ENCODE results near the gene ANKRD13A. TPM values are rescaled to one million over a fixed set of nuclear protein-coding genes. Genes with fewer than 3 reads are reported as not detected.

The ANKRD13A gene
- total RNA-seq, 1 experiment from 2014 or later = 19.9 TPM

DNA sequence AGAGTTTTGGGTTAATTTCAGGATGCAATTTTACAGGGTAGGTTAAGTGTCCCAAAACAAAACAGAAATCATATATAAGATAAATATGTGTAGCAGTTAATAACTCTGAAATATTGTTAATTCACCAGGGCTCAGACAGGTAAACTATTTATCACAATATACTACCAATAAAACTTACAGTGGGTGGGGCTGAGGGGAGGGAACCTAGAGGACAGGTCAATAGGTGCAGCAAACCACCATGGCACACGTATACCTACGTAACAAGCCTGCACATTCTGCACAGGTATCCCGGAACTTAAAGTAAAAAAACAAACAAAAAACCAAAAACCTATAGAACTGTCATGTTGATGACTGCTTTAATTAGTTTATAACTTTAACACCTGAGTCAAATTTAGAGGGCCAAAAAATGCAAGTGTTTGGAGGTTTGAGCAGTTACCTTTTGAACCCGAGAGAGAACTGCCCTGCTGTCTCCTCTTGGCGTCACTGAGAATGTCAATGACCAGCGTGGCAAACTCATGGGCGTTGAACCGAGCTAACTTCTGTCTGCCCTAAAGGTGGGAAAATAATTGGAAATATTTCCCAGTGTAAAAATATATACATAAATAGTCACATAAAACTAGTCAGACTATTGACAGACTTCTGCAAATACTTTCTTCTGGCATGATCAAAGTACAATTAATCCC is 39.7 kb upstream of the ANKRD13A start (continued):
- TF ChIP-seq, protein P1, sequence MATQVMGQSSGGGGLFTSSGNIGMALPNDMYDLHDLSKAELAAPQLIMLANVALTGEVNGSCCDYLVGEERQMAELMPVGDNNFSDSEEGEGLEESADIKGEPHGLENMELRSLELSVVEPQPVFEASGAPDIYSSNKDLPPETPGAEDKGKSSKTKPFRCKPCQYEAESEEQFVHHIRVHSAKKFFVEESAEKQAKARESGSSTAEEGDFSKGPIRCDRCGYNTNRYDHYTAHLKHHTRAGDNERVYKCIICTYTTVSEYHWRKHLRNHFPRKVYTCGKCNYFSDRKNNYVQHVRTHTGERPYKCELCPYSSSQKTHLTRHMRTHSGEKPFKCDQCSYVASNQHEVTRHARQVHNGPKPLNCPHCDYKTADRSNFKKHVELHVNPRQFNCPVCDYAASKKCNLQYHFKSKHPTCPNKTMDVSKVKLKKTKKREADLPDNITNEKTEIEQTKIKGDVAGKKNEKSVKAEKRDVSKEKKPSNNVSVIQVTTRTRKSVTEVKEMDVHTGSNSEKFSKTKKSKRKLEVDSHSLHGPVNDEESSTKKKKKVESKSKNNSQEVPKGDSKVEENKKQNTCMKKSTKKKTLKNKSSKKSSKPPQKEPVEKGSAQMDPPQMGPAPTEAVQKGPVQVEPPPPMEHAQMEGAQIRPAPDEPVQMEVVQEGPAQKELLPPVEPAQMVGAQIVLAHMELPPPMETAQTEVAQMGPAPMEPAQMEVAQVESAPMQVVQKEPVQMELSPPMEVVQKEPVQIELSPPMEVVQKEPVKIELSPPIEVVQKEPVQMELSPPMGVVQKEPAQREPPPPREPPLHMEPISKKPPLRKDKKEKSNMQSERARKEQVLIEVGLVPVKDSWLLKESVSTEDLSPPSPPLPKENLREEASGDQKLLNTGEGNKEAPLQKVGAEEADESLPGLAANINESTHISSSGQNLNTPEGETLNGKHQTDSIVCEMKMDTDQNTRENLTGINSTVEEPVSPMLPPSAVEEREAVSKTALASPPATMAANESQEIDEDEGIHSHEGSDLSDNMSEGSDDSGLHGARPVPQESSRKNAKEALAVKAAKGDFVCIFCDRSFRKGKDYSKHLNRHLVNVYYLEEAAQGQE (IDR thresholded peaks at IDR 0.05; ENCODE audit: low read depth) = no peak
- TF ChIP-seq FOSL1 (IDR thresholded peaks at IDR 0.05; ENCODE audit: low read depth) (no peak), EGR1 (IDR thresholded peaks at IDR 0.05; ENCODE audit: low read depth) (no peak)

DNA sequence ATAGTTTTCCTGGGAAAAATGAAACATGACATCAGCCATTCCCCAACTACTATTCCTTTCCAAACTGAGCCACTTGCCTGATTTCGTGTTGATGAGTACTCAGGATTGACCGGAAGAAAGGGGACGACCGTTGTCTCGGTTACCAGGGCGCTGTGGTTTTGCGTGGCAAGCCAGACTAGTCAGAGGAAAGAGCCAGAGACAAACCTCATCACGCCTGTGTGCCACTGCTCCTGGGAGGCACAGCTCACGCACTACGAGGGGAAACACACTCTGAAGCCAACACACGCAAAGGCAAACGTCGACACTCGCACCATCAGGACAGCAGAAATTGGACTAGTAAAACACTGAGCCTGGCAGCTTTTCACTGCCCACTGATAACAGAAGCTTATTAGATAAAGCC is 38.0 kb upstream of the ANKRD13A start:
- no peak overlapping the region for H3K4me3 ChIP-seq (replicated peaks in 1 of 2; ENCODE audit: low read depth in 1 of 2, low read length in 2 of 2)
- TF ChIP-seq JUND (IDR thresholded peaks at IDR 0.05) = no peak
- TF ChIP-seq CEBPB (IDR thresholded peaks at IDR 0.05; ENCODE audit: low read depth) = no peak
- TF ChIP-seq EZH2 (IDR thresholded peaks at IDR 0.05) = no peak
- TF ChIP-seq, protein P2, sequence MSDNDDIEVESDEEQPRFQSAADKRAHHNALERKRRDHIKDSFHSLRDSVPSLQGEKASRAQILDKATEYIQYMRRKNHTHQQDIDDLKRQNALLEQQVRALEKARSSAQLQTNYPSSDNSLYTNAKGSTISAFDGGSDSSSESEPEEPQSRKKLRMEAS (IDR thresholded peaks at IDR 0.05) = no peak
- TF ChIP-seq SRF (IDR thresholded peaks at IDR 0.05; ENCODE audit: low read depth) = no peak
- TF ChIP-seq, protein P1 (IDR thresholded peaks at IDR 0.05; ENCODE audit: low read depth) = no peak
- TF ChIP-seq TCF7L2 (IDR thresholded peaks at IDR 0.05; ENCODE audit: borderline replicate concordance, extremely low read depth, insufficient read depth, insufficient read length) = no peak
- TF ChIP-seq SP1 (IDR thresholded peaks at IDR 0.05; ENCODE audit: low read depth) = no peak
- no peak for TF ChIP-seq ZFX (IDR thresholded peaks at IDR 0.05)
- ChIA-PET POLR2A (no interaction called here), RAD21 (ENCODE audit: low non-redundant PET in 1 of 2, low total read pairs in 2 of 2, uncharacterized antibody in 2 of 2, unreplicated experiment in 2 of 2) (no interaction called here), CTCF (no interaction called here)
- H3K9ac ChIP-seq (ENCODE audit: low read length) = no peak overlapping the region
- no peak overlapping the region for H3K27ac ChIP-seq (ENCODE audit: low read depth, low read length)
- no peaks in the 10 kb centered on the region for H3K9me2 ChIP-seq (ENCODE audit: insufficient read depth)
- H3K79me2 ChIP-seq (ENCODE audit: insufficient read depth, low read length) = no peaks in the 10 kb centered on the region
- peaks cover 5 to 10% of the 10 kb centered on the region in 2 experiments; a peak in 2 of 4 replicates for H3K36me3 ChIP-seq (ENCODE audit: control insufficient read depth in 1 of 2, insufficient read depth in 2 of 2, low read length in 2 of 2)
- 0 out of 4 replicates have a peak, but pooled peaks cover 0 to 5% of the 10 kb centered on the region in 2 experiments for H3K4me1 ChIP-seq (ENCODE audit: control insufficient read depth in 1 of 2, insufficient read depth in 2 of 2, low read length in 2 of 2)
- H4K20me1 ChIP-seq (ENCODE audit: insufficient read depth) = no peaks in the 10 kb centered on the region
- H3K27me3 ChIP-seq (ENCODE audit: insufficient read depth, low read length) = no peaks in the 10 kb centered on the region
- DNase-seq (ENCODE audit: low read depth, low spot score) (no peak), ATAC-seq (no peak)
- BruUV-seq (replicated peaks) = no TSS peak
- no peak overlapping the region for H2AFZ ChIP-seq (ENCODE audit: low read depth, low read length, poor library complexity, severe bottlenecking)
- H3K9me3 ChIP-seq (ENCODE audit: control insufficient read depth in 1 of 2, insufficient read depth in 1 of 2, low read depth in 1 of 2, low read length in 2 of 2) = no peaks in the 10 kb centered on the region
- no peak overlapping the region for H3K4me2 ChIP-seq (ENCODE audit: low read length)
- intact Hi-C loops (cut with micrococcal nuclease) = no loop called here
